Endothelial cell of umbilical vein (primary cell): ENCODE measurements around the gene PRKD2. TPM values are rescaled to one million over a fixed set of nuclear protein-coding genes. Genes with fewer than 3 reads are reported as not detected.

Experiments
- BruUV-seq: library from RNA; stranded (reverse); fragments of 400-500 nt; replicated peaks from 2 replicates; lab custom pipeline; 2021; lab: Mats Ljungman, UMichigan
- CTCF ChIA-PET: fragments of 300-600, 350-600 bp; sonication (Branson Sonifier 250); formaldehyde crosslinking; loops from one replicate; lab custom pipeline; 2021; ENCODE audit warnings: antibody characterized with exemption, inconsistent platforms; lab: Charles Lee
- POLR2A ChIA-PET: fragments of 300-600, 350-600 bp; sonication (Branson Sonifier 250); formaldehyde crosslinking; loops from one replicate; lab custom pipeline; 2021; ENCODE audit warnings: antibody characterized with exemption, inconsistent platforms; lab: Charles Lee
- DNase-seq: peaks from one replicate; pipeline ENCODE4 v3.0.0-alpha.2; 2011; ENCODE audit warnings: low read depth, low spot score
- FAIRE-seq: peaks from 2 replicates; lab custom pipeline; 2011; peaks lifted over from hg19 to GRCh38; lab: Jason Lieb, UNC
- H2AFZ ChIP-seq: 2 replicates; pipeline ENCODE4 v1.6.0; 2012; ENCODE audit warnings: low read depth, low read length, control low read depth, inconsistent platforms
- H3K27ac ChIP-seq: 2 replicates; pipeline ENCODE4 v1.5.1; 2011; ENCODE audit warnings: low read depth, mild to moderate bottlenecking, control low read depth, low read length, moderate library complexity; ENCODE audit not compliant: insufficient read depth
- H3K27me3 ChIP-seq, 2 experiments: 2 replicates each; pipeline versions ENCODE4 v1.6.0 to v1.6.1; 2011; ENCODE audit warnings: low read length in 2 of 2, mixed read lengths in 1 of 2; ENCODE audit not compliant: control insufficient read depth in 2 of 2, insufficient read depth in 2 of 2
- H3K36me3 ChIP-seq, 2 experiments: 2 replicates in 1 of 2; 3 replicates in 1 of 2; pipeline ENCODE4 v1.5.1; 2011; ENCODE audit warnings: low read length in 2 of 2, mild to moderate bottlenecking in 1 of 2, moderate library complexity in 1 of 2; ENCODE audit not compliant: control insufficient read depth in 2 of 2, insufficient read depth in 2 of 2; ENCODE audit errors: extremely low read depth in 1 of 2
- H3K4me1 ChIP-seq: 3 replicates; pipeline ENCODE4 v1.5.1; 2011; ENCODE audit warnings: mild to moderate bottlenecking, low read length; ENCODE audit not compliant: control insufficient read depth, insufficient read depth; ENCODE audit errors: extremely low read depth
- H3K4me2 ChIP-seq: 2 replicates; pipeline ENCODE4 v1.6.1; 2011; ENCODE audit warnings: low read length, control low read depth, mixed read lengths; ENCODE audit not compliant: insufficient read depth
- H3K4me3 ChIP-seq, 3 experiments: fragments of 200-600 bp in 1 of 3; sonication (generic), shearing (Covaris generic) in 1 of 3; replicated peaks in 1 of 3; 2 replicates each; pipeline ENCODE4 v1.5.1; 2011 to 2016; ENCODE audit warnings: control low read depth in 3 of 3, low read length in 3 of 3, mild to moderate bottlenecking in 2 of 3, inconsistent platforms in 1 of 3, low read depth in 1 of 3, moderate library complexity in 1 of 3; ENCODE audit not compliant: insufficient read depth in 1 of 3
- H3K79me2 ChIP-seq: 2 replicates; pipeline ENCODE4 v1.6.0; 2012; ENCODE audit warnings: low read length, inconsistent platforms; ENCODE audit not compliant: control insufficient read depth, insufficient read depth
- H3K9ac ChIP-seq: replicated peaks from 2 replicates; pipeline ENCODE3; 2011; ENCODE audit warnings: low read length, control low read depth; ENCODE audit not compliant: insufficient read depth; ENCODE audit errors: extremely low read depth
- H3K9me1 ChIP-seq: replicated peaks from 3 replicates; pipeline ENCODE4 v1.6.0; 2011; ENCODE audit warnings: mild to moderate bottlenecking, low read length; ENCODE audit not compliant: control insufficient read depth, insufficient read depth; ENCODE audit errors: extremely low read depth
- H3K9me3 ChIP-seq: replicated peaks from 2 replicates; pipeline ENCODE4 v1.5.1; 2012; ENCODE audit warnings: low read length, inconsistent platforms; ENCODE audit not compliant: control insufficient read depth, insufficient read depth
- H4K20me1 ChIP-seq: replicated peaks from 2 replicates; pipeline ENCODE3; 2011; ENCODE audit warnings: mild to moderate bottlenecking, low read length; ENCODE audit not compliant: control insufficient read depth, insufficient read depth; ENCODE audit errors: extremely low read depth
- CTCF ChIP-seq, 2 donors: IDR thresholded peaks; 1 replicate in 1 of 2; 2 replicates in 1 of 2; pipeline ENCODE4 v1.5.1; 2011; ENCODE audit warnings: low read length in 2 of 2, mild to moderate bottlenecking in 2 of 2, moderate library complexity in 2 of 2, control low read depth in 1 of 2, inconsistent platforms in 1 of 2, low read depth in 1 of 2; ENCODE audit not compliant: insufficient read depth in 1 of 2; ENCODE audit errors: extremely low read depth in 1 of 2
- EZH2 ChIP-seq: IDR thresholded peaks from 2 replicates; pipeline ENCODE4 v1.6.1; 2012; ENCODE audit warnings: borderline replicate concordance, low read depth, mild to moderate bottlenecking, moderate library complexity, low read length, inconsistent platforms; ENCODE audit not compliant: severe bottlenecking
- MAX ChIP-seq: IDR thresholded peaks from 2 replicates; pipeline ENCODE4 v1.6.1; 2011; ENCODE audit not compliant: insufficient read depth, insufficient read length
- POLR2A ChIP-seq: IDR thresholded peaks from 2 replicates; pipeline ENCODE4 v1.6.1; 2012; ENCODE audit warnings: low read depth, mild to moderate bottlenecking, control low read depth, low read length
- POLR2AphosphoS5 ChIP-seq: IDR thresholded peaks from 2 replicates; pipeline ENCODE4 v1.6.1; 2012; ENCODE audit warnings: low read depth, mild to moderate bottlenecking, control low read depth, low read length, moderate library complexity; ENCODE audit not compliant: insufficient read depth
- dilution Hi-C: fragments of 300-500 bp; cut with MboI; formaldehyde crosslinking; loops from one replicate; pipeline ENCODE4 v1.15.0; 2019; ENCODE audit warnings: low sequenced_read_pairs; ENCODE audit not compliant: extremely low pct_ligation_motif_present
- intact Hi-C: fragments of 100-400 bp; cut with micrococcal nuclease; formaldehyde crosslinking; loops from one replicate; pipeline ENCODE4 v1.10.0; 2022
- polyA plus RNA-seq, 4 experiments: library from polyadenylated mRNA; depleted of rRNA in 3 of 4; stranded (reverse) in 3 of 4; unstranded in 1 of 4; fragments of >200 nt; gene quantifications; 2 replicates each; pipeline versions ENCODE4 v1.2.1 to v1.2.3, GENCODE V29; 2011 to 2012; ENCODE audit warnings: missing spikeins in 1 of 4
- total RNA-seq: library from RNA; stranded (reverse); gene quantifications from 2 replicates; pipeline ENCODE4 v1.2.3, GENCODE V29; 2021

The PRKD2 gene
- total and polyA plus RNA-seq, 2 donors (not counting 3 experiments of a cell fraction or from before 2014, with no cell fraction given) = 40.4 to 94.9 TPM

- Histone ChIP-seq H3K36me3 (peaks cover 6 to 30% of the 10 kb centered on the region in 2 experiments), H3K4me2 (no peak overlapping the region), H3K27ac (no peak overlapping the region), H4K20me1 (no peaks in the 10 kb centered on the region), H3K9ac (no peak overlapping the region), H2AFZ (no peak overlapping the region), H3K4me1 (peaks cover 41% of the 10 kb centered on the region), H3K27me3 (no peaks in the 10 kb centered on the region), H3K4me3 (no peak overlapping the region), H3K9me1 (no peaks in the 10 kb centered on the region), H3K79me2 (peaks cover 27% of the 10 kb centered on the region), H3K9me3 (no peaks in the 10 kb centered on the region)
- FAIRE-seq = peak; percentile 42
- BruUV-seq = no TSS peak
- ChIA-PET POLR2A (interaction anchor here (0.6 kb wide), 1 partner anchor 122 kb away, joined by 7 read pairs; no protein-coding TSS in a partner anchor), CTCF (interaction anchor here (1.0 kb wide), 1 partner anchor 13 kb away, joined by 3 read pairs; no protein-coding TSS in a partner anchor)
- DNase-seq = no peak
- TF ChIP-seq POLR2AphosphoS5 (peak; percentile 64), EZH2 (no peak), POLR2A (peak; percentile 36), CTCF (IDR thresholded peaks at IDR 0.05; ENCODE audit: extremely low read depth in 1 of 2, insufficient read depth in 1 of 2, low read depth in 1 of 2, low read length in 2 of 2) (no peak), MAX (no peak)
- dilution Hi-C loops = no loop called here
- intact Hi-C loops = no loop called here
Observed at GRCh38 chr19:46718157-46718933, 1.4 kb upstream of the PRKD2 start.
